T1000 (cell line): ENCODE results near the gene GEMIN5.

ENCODE experiments used
- DNase-seq: peaks from one replicate; lab custom pipeline; 2025; ENCODE audit warnings: mixed read lengths; lab: John Stamatoyannopoulos, UW

Gene GEMIN5

DNA sequence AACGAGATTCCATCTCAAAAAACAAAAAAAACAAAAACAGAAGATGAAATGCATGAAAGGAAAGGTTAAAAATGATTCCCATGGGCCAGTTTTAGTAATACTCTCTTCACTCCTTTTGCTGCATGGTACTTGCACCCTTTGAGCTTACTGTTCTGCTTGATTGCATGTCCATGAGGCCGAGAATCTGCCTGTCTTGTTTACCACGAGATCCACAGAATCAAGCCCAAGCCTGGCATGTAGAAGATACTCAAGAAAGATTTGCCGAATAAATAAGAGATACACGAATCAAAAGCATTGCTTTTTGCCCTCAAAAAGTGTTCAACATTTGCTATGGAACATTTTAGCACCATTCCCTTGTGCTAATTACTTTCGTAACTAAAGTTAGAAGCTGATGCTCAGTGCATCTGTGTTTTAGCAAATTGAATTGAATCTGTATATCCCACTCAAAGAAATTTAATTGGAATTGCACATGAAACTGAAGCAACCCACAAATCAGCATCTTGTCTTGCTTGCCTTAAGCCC, 88.7 kb downstream of the GEMIN5 start:
- DNase-seq = no peak

DNA sequence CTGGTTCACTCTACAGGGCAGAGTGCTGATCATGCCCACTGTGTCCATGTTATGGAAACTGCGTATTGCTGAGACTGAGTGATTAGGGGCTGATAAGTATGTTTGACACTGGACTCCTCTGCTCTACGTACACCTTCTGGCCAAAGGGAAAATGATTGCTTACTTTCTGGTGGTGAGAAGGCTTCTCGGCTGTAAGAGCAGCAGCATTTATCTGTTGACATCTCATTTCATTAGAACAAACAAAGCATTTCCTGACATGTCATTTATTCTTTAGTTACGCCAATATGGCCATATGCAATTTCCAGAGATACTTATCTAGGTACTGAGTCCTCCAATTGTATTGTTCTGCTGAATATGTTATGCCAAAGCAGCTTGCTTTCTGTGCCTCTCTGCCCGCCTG, 93.2 kb downstream of the GEMIN5 start:
- no peak for DNase-seq

DNA sequence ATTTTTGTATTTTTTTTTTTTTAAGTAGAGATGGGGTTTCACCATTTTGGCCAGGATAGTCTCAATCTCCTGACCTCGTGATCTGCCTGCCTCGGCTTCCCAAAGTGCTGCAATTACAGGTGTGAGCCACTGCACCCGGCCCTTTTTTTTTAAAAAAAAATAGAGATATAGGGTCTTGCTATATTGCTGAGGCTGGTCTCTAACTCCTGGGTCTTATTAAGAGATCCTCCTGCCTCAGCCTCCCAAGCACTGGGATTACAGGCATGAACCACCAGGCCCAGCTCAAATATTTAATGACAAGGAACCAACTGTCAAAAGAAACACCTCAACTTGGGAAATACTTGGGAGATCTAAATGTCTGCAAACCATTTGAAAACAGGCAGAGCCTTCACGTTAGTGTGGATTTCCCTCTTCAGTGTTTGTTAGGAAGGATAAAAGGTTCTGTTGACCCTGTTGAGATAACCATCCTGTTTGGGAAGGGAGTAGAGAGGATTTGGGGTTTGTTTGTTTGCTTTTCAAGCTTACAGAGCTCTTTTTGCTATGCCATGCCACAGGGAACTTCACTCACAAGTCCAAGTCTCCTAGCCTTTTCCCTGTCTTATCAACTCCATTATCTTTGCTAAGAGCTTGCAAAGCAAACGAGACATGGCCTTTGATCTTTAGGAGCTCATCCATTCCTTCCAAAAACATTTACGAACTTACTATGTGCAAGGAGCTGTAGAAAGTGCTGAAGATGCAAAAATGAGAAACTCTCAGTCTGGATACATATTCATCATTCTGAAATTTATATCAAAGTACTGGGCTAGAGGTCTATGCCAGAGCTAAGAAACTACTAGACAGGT, 95.1 kb downstream of the GEMIN5 start:
- no peak for DNase-seq

DNA sequence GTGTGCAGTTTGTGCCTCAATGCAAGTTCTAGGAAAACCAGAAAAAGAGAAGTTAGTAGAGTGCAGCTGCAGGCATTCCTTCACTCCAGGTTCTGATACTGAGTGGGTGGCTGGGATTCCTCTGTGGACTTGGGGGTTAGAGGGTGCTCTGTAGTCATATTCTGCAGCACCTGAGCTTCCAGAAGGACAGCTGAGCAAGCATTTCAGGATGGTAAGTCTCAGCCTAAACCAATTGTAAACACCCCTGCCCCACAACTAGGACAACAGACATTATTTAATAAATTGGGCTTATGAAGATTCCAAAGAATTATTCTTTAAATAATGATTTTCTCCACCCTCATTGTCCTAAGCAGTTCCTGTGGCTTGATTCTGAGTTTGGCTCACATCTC, 96.7 kb downstream of the GEMIN5 start:
- no peak for DNase-seq

DNA sequence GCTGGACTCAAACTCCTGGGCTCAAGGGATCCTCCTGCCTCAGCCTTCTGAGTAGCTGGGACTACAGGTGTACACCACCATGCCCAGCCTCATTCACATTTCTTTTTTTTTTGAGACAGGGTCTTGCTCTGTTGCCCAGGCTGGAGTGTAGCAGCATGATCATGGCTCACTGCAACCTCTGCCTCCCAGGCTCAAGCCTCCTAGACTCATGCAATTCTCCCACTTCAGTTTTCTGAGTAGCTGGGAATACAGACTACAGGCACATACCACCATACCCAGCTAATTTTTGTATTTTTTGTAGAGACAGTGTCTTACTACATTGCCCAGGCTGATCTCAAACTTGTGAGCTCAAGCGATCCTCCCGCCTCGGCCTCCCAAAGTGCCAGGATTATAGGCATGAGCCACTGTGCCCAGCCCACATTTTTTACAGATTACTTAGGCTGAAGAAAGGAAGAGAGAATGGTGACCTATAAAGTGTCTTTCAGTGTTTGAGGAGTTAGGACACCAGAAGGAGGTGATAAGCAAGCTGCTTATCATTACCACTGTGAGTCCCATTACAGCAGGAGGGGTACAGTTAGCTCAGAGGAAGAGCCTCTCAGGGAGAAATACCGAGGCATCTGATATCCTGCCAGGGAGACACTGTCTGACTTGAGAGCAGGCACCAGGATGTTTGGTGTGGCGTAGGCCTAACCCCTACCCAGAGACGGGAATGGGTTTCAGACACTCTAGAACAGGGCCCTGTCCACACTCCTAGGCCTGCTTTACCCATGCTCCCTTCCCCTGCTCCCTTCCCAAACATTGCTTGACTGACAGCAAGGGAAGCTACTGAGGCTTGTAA, 97.4 kb downstream of the GEMIN5 start:
- no peak for DNase-seq
